HFFc6 (cell line): Measurements from ENCODE around the gene MSGN1. TPM values are rescaled to one million over a fixed set of nuclear protein-coding genes. Genes with fewer than 3 reads are reported as not detected.

ENCODE experiments used
- DNase-seq: peaks from one replicate; pipeline ENCODE4 v3.0.0-alpha.2; 2018
- H3K27ac Mint-ChIP-seq: 2 replicates; pipeline ENCODE4 v1.8.0; 2020; ENCODE audit warnings: mild to moderate bottlenecking, mixed read lengths
- H3K27me3 Mint-ChIP-seq: 2 replicates; pipeline ENCODE4 v1.8.0; 2021; ENCODE audit warnings: mild to moderate bottlenecking, moderate library complexity, mixed read lengths; ENCODE audit not compliant: insufficient read depth
- H3K36me3 Mint-ChIP-seq: 2 replicates; pipeline ENCODE4 v1.8.0; 2021; ENCODE audit warnings: low read depth, mixed read lengths
- H3K4me1 Mint-ChIP-seq: 2 replicates; pipeline ENCODE4 v1.8.0; 2020; ENCODE audit warnings: low read depth, mixed read lengths
- H3K4me3 Mint-ChIP-seq: 2 replicates; pipeline ENCODE4 v1.8.0; 2020; ENCODE audit warnings: mild to moderate bottlenecking, moderate library complexity, mixed read lengths
- H3K9me3 Mint-ChIP-seq: 2 replicates; pipeline ENCODE4 v1.8.0; 2020; ENCODE audit warnings: mild to moderate bottlenecking, mixed read lengths
- total RNA-seq, 6 experiments: library from RNA; stranded (reverse); fragmentation: NEBNext Ultra II Directional; extraction: Animal tissue kit (Norgen Biotek cat#: 25700); gene quantifications; 2 replicates in 1 of 6; 3 replicates in 5 of 6; pipeline ENCODE4 v1.2.3, GENCODE V29; 2021
- TF ChIP-seq, protein P1 (sequence below): fragments of 200-600 bp; sonication (generic); IDR thresholded peaks from 2 replicates; pipeline ENCODE4 v1.5.0; 2021; ENCODE audit warnings: antibody characterized with exemption, mild to moderate bottlenecking

MSGN1 gene
- total RNA-seq, 6 experiments from 2014 or later: not detected

DNA sequence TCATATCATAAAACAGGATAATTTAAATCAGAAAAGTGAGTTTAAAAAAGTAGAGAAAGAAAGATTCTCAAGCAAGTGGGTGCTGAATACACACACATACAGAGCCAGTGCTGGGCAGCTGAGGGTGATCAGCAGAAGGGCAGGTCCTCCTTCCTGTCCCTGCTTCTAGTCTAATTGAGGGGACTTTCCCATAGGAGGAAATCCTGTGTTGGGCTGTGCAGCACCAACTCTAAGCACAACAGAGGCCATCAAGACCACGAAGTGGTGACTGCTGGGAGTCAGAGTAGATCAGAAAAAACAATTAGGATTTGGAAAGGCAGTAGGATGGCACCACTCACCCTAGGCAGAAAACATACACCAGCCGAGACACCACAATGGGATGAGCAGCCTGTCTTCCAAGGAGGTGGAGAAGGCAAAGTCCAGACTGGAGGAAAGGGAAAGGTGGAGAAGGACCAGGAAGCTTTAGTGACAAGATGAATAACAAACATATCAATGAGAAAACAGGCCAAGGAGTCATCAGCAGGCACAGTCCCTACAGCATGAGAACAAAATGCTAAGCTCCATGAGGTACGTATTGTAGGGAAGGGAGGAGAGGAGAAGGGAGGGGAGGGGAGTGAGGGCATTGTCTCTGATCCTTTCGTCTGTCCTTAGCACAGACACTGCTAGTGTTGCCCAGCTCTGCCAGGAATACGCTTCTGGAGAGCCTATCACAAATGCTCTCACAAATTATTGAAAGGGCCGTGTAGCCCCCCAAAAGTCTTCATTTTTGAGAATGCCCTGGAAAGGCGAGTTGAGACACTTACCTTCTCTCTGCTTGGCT, 16.7 kb upstream of the MSGN1 start:
- Mint-ChIP-seq H3K27ac (no peak overlapping the region), H3K36me3 (no peaks in the 10 kb centered on the region), H3K4me3 (no peak overlapping the region), H3K9me3 (no peaks in the 10 kb centered on the region), H3K4me1 (no peaks in the 10 kb centered on the region), H3K27me3 (peaks cover 13% of the 10 kb centered on the region)
- no peak for DNase-seq
- TF ChIP-seq, protein P1, sequence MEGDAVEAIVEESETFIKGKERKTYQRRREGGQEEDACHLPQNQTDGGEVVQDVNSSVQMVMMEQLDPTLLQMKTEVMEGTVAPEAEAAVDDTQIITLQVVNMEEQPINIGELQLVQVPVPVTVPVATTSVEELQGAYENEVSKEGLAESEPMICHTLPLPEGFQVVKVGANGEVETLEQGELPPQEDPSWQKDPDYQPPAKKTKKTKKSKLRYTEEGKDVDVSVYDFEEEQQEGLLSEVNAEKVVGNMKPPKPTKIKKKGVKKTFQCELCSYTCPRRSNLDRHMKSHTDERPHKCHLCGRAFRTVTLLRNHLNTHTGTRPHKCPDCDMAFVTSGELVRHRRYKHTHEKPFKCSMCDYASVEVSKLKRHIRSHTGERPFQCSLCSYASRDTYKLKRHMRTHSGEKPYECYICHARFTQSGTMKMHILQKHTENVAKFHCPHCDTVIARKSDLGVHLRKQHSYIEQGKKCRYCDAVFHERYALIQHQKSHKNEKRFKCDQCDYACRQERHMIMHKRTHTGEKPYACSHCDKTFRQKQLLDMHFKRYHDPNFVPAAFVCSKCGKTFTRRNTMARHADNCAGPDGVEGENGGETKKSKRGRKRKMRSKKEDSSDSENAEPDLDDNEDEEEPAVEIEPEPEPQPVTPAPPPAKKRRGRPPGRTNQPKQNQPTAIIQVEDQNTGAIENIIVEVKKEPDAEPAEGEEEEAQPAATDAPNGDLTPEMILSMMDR: no peak

DNA sequence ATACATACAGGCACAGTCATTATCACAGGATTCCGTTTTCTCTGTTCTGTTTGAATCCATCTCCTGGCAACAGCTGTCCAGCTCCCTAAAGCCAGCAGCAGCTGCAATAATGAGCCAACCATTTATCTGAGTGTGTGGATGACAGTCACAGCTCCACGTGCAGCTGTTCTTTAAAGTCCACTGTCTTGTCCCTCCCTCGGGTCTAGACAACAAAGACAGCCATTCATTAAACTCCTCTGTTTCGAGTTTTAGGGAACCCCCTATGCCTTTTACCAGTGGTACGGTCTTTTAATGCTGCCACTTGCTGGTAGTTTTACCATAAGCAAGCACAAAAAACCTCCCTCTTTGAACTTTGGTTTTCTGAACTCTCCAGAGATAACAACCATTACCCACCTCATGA, 16.0 kb upstream of the MSGN1 start:
- Mint-ChIP-seq H3K36me3 (no peaks in the 10 kb centered on the region), H3K4me1 (no peaks in the 10 kb centered on the region), H3K27ac (no peak overlapping the region), H3K27me3 (peaks cover 15% of the 10 kb centered on the region), H3K9me3 (no peaks in the 10 kb centered on the region), H3K4me3 (no peak overlapping the region)
- peak; percentile 12 for DNase-seq
- TF ChIP-seq, protein P1: no peak

DNA sequence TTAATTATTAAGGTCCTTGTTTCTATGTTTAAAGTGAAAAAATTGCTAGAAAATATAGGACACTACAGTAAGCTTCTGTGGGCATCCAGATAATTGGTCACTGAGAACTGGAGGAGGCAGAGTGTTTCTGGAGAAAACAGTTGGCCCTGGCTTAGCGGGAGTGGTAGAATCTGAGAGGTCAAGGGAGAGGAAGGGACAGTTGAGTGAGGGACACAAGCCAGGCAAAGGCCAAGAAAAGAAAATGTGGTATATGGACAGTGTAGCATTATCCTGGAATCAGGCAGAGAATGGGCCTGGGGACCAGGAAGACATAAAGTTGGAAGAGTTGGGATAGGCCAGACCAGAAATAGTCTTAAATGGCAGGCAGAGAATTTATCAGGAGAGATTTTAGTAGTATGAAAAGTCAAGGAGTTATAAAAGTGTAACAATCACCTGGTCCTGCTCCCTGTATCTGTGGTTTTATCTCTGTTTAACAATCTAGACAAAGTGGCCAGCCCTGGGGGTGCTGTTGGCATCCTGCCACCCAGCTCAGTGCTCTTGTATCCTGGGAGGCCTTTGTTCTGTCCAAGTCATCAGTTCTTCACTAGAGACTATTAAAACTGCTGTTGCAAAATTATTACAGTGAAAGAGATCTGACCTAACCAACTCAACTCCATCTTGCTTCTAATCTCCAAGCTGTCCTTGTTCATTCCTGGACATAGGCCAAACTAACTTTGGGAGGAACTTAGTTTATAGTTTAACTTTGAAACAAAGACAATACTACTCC, 15.4 kb upstream of the MSGN1 start:
- Mint-ChIP-seq H3K4me3 (no peak overlapping the region), H3K9me3 (no peaks in the 10 kb centered on the region), H3K36me3 (no peaks in the 10 kb centered on the region), H3K4me1 (no peaks in the 10 kb centered on the region), H3K27me3 (peaks cover 13% of the 10 kb centered on the region), H3K27ac (no peak overlapping the region)
- TF ChIP-seq, protein P1: no peak
- no peak for DNase-seq

DNA sequence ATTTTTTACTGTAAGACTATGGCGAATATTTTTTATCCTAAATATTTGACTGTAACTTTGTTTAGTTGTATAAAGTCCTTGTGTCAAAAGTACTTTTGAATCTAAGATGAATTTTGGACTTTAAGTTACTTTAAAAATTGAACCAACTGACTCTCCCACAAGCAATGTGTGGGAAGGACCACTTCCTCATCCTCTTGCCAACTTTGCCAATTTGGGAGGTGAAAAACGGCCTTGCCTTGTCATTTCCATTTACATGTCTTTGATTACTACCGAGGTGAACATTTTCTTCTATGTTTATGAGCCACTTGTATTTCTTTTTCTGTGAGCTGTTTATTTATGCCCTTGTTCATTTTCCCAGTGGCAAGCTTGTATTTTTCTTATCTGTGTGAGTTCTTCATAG, 12.8 kb upstream of the MSGN1 start:
- TF ChIP-seq, protein P1: no peak
- peaks cover 12% of the 10 kb centered on the region for H3K27me3 Mint-ChIP-seq
- H3K9me3 Mint-ChIP-seq: no peaks in the 10 kb centered on the region
- no peak overlapping the region for H3K27ac Mint-ChIP-seq
- no peaks in the 10 kb centered on the region for H3K36me3 Mint-ChIP-seq
- no peak overlapping the region for H3K4me3 Mint-ChIP-seq
- no peak for DNase-seq
- H3K4me1 Mint-ChIP-seq: no peaks in the 10 kb centered on the region

DNA sequence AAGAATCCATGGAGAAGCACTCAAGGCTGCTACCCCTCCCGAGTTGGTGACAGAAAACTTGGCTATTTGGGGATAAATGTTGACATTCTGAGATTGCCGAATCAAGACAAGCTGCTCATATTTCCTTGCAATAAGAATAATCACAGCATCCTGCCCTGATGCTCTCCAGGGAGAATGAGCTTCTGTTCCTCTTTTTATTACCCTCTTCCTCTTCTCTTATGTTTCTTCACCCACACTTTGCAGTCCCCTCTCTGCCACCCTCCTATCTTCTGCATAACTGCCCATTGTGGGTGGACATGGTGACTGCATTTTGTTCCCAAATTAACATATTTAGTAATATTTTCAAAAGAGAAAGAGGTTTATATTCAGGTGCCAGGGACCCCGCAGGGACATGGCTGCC, 11.9 kb upstream of the MSGN1 start:
- Mint-ChIP-seq H3K4me3 (no peak overlapping the region), H3K4me1 (no peaks in the 10 kb centered on the region), H3K36me3 (no peaks in the 10 kb centered on the region), H3K27ac (no peak overlapping the region), H3K27me3 (peaks cover 8% of the 10 kb centered on the region), H3K9me3 (no peaks in the 10 kb centered on the region)
- TF ChIP-seq, protein P1: no peak
- no peak for DNase-seq
